Mesenteric fat pad (tissue), 1 donor: ENCODE measurements around the gene B4GAT1. TPM values are rescaled to one million over a fixed set of nuclear protein-coding genes. Genes with fewer than 3 reads are reported as not detected.
"Not testable (repeated sequence)": the region's sequence is repeated elsewhere in the genome, so short reads cannot be mapped to it uniquely, and the experiment has no call there.

Source experiments
- DNase-seq: peaks from one replicate; pipeline ENCODE4 v3.0.0-alpha.2; 2020; ENCODE audit warnings: low spot score
- total RNA-seq: library from RNA; stranded (reverse); fragmentation: NEBNext Ultra II Directional; extraction: Animal tissue kit (Norgen Biotek cat#: 25700); gene quantifications from one replicate; pipeline ENCODE4 v1.2.1, GENCODE V29; 2021
- donor health status: DM: yes; HTN: yes; CAD: no.

B4GAT1 gene
- total RNA-seq, 1 donor from 2014 or later: 16.1 TPM

DNA sequence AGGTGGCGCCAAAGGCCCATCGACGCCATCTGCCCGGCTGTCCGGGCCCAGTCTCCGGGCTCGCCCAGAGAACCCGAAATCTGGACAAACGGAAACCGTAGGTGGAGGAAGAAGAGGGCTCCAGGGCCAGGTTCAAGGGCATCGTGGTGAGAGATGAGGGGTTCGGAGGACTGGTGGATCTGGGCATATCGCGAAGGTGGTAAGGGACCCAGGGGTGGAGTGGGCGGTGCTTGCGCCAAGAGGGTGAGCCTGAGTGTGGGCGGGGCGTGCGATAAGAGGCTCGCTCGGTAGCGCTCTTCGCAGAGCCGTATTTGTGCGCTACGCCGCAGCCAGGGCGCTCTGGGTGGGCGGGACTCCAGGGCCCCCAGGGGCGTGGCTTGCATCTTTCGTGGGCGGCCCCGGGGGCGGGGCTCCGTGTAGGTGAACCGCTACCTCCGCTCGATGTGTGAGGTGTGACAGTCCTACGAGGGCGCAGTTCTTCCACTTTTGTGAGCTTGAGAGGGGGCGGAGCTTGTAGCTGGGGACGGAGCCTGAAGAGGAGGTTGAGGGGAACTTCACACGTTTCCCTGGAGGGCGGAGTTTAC is 35.4 kb downstream of the B4GAT1 start:
- peak; percentile 95 for DNase-seq

DNA sequence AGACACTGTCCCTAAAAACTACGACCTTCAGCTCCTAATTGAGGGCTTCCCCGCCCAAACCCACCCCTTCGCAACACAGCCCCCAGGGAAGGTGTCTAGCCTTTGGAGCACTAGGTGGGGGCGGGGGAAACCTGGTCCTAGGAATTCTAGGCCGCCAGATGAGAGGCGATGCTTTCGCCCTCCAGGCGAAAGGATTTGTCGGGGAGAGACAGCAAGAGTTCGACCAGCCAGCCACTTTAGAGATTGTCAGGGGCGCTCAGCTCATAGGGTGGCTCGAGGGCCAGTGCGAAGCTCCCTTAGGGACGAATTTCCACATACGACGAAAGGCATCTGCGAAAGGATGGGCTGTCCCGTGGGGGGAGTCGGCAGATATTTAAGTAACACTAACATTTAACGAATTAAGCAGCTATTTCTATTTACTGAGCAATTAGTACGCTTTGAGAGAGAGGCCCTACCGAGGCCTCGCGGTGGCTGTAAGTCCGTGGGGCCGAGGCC is 35.9 kb downstream of the B4GAT1 start:
- DNase-seq: no peak

DNA sequence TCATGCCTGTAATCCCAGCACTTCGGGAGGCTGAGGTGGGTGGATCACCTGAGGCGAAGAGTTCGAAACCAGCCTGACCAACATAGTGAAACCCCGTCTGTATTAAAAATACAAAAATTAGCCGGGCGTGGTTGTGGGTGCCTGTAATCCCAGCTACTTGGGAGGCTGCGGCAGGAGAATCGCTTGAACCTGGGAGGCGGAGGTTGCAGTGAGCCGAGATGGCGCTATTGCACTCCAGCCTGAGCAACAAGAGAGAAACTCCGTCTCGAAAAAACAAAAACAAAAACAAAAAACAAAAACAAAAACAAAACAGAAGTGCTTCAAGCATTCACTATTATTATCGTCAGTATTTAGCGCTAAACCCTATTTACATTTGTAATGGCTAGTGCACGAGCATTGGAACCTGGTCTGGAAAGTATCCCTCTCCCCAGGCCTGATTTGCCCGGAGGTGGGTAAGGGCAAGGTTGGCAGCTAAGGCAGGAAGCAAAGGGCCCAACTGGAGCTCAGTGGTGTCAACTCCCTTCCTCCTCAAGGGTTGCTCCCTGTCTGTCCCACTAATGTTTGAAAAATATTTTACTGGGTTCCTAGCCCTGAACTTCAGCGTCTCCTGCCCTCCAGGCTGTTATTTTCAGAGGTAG is 36.5 kb downstream of the B4GAT1 start:
- DNase-seq: not testable (repeated sequence)

DNA sequence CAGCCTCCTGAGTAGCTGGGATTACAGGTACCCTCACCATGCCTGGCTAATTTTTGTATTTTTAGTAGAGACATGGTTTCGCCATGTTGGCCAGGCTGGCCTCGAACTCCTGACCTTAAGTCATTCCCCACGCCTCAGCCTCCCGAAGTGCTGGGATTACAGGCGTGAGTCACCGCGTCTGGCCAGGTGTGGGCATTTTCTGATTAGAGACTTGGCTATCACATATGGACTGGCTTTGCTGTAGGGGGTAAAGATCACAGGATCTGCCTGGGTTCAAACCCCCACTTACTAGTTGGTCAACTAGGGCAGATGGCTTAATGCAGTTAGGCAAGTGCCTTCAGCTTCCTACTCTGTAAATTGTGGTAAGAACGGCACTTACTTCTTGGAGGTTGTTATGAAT is 37.1 kb downstream of the B4GAT1 start:
- DNase-seq: no peak

DNA sequence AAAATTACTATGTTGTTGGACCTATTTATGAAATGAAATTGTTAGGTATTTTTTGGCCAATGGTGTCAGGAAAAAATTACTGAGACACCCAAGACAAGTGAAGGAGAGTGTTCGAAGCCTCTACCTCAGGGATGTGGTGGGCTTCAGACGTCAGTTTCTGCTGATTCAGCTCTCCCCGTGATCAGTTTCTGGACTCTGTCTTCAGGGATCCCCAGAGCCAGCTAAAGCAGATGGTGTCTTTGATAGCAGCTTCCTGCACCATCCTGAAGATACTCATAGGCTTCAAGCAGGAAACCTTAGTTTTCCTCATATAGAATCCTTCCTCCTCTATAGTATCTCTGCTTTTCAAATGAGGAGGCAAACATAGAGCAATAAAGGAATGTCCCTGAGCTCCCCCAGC is 38.0 kb downstream of the B4GAT1 start:
- DNase-seq: no peak

DNA sequence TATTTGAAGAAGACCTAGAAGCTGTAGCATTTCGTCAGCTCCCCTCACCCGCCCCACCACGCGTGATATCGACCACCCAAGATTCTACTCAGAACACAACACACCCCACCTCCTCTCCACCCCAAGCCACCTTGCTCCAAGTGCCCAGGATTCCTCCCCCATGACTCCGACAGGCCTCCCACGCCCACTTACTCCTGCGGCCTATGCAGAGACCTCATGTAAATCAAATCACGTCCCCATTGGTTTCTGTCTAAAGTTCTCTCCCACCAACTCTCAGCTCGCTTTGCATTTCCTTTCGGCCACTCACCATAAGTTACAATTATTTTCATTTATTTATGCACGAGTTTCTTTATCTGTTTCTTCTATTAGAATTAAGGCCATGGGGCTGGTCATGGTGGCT is 44.8 kb downstream of the B4GAT1 start:
- DNase-seq: no peak

DNA sequence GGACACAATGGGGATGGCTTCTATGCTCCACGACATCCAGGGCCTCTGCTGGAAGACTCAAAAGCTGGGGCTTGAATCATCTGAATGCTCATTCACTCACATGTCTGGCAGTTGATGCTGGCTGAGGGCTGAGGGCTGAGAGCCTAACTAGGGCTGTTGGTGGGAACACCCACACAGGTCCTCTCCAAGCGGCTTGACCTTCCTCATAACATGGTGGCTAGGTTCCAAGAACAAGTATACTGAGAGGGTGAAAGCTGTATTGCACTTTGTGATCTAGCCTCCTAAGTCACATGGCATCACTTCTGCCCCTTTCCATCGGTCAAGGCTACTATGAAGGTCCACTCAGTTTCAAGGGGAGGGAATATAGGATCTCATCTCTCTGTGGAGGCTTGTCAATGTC is 48.2 kb downstream of the B4GAT1 start:
- DNase-seq: no peak

DNA sequence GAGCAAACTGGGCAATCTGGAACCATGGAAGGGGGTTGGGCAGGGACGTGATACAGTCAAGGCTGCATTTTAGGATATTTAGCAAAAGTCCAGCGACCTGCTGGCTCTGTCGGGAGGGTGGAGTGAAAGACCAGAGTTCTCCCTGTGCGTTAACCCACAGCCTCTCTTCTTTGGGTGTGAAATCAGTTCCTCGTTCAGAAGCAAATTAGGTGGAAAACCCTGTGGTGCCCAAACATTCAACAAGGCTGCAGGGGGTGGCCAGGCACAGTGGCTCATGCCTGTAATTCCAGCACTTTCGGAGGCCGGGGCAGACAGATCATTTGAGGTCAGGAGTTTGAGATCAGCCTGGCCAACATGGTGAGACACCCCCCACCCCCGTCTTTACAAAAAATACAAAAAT is 49.8 kb downstream of the B4GAT1 start:
- DNase-seq: no peak

Other genes starting within 250 kb of the B4GAT1 start
- 35.0 TPM for gene KLC2, start 89.9 kb downstream of the B4GAT1 start, total RNA-seq
- 138 TPM for gene RAB1B, start 79.0 kb downstream of the B4GAT1 start, total RNA-seq
- 0.55 TPM for gene CNIH2, start 69.5 kb downstream of the B4GAT1 start, total RNA-seq
- 81.7 TPM for gene YIF1A, start 58.5 kb downstream of the B4GAT1 start, total RNA-seq
- gene TMEM151A, start 55.7 kb downstream of the B4GAT1 start, total RNA-seq: 0.19 TPM
- gene CD248, start 30.6 kb downstream of the B4GAT1 start, total RNA-seq: 810 TPM
- gene RIN1, start 11.2 kb downstream of the B4GAT1 start, total RNA-seq: 6.5 TPM
- gene BRMS1, start 2.5 kb downstream of the B4GAT1 start, total RNA-seq: 31.8 TPM
- gene SLC29A2, start 24.1 kb upstream of the B4GAT1 start, total RNA-seq: 5.9 TPM
- gene NPAS4, start 73.4 kb upstream of the B4GAT1 start, total RNA-seq: not detected
- gene MRPL11, start 91.2 kb upstream of the B4GAT1 start, total RNA-seq: 32.2 TPM
- 11.6 TPM for gene PELI3, start 119.3 kb upstream of the B4GAT1 start, total RNA-seq
- 26.5 TPM for gene DPP3, start 132.8 kb upstream of the B4GAT1 start, total RNA-seq
- 14.8 TPM for gene BBS1, start 163.0 kb upstream of the B4GAT1 start, total RNA-seq
- gene ZDHHC24, start 198.4 kb upstream of the B4GAT1 start, total RNA-seq: 14.1 TPM
- 0.10 TPM for gene ACTN3, start 199.3 kb upstream of the B4GAT1 start, total RNA-seq
- gene CTSF, start 221.0 kb upstream of the B4GAT1 start, total RNA-seq: 44.2 TPM
- not detected for gene CCDC87, start 245.4 kb upstream of the B4GAT1 start, total RNA-seq
- 31.5 TPM for gene CCS, start 245.6 kb upstream of the B4GAT1 start, total RNA-seq